Measurements from ENCODE around the gene CHST4.

GRCh38 chr16:71568551-71568950, 42.3 kb downstream of the CHST4 start:
- TF ChIP-seq CTCF (IDR thresholded peaks at IDR 0.05) (no peak), TEAD4 (IDR thresholded peaks at IDR 0.05; ENCODE audit: borderline replicate concordance, insufficient read depth) (no peak), SMC3 (IDR thresholded peaks at IDR 0.05; ENCODE audit: low read depth, low read length) (no peak), NRF1 (IDR thresholded peaks at IDR 0.05; ENCODE audit: low read depth, low read length) (no peak), RCOR1 (IDR thresholded peaks at IDR 0.05; ENCODE audit: low read length) (no peak), MXI1 (IDR thresholded peaks at IDR 0.05; ENCODE audit: low read depth, low read length) (no peak), USF1 (IDR thresholded peaks at IDR 0.05; ENCODE audit: borderline replicate concordance, low read depth) (no peak), FOXJ3 (CRISPR knock-in tag; IDR thresholded peaks at IDR 0.05) (no peak), EZH2phosphoT487 (IDR thresholded peaks at IDR 0.05; ENCODE audit: borderline replicate concordance, low read depth) (no peak), IRF3 (IDR thresholded peaks at IDR 0.05; ENCODE audit: low read depth, low read length) (no peak), RFX5 (IDR thresholded peaks at IDR 0.05; ENCODE audit: low read length) (no peak)

All from SK-N-SH (cell line).